HEK293 (cell line): ENCODE results near the gene C2.
A peak's percentile ranks its signal among the peaks of the same experiment; 100 is the strongest.

Experiments used
- BCL11B ChIP-seq: fragments of 450-650 bp; formaldehyde crosslinking; IDR thresholded peaks from 2 replicates; pipeline ENCODE4 v1.5.1; 2016; ENCODE audit warnings: low read depth, missing biosample characterization, missing genetic modification characterization
- FEZF1 ChIP-seq: fragments of 450-650 bp; formaldehyde crosslinking; IDR thresholded peaks from 2 replicates; pipeline ENCODE4 v1.5.1; 2016; ENCODE audit warnings: missing biosample characterization, missing genetic modification characterization
- GLIS1 ChIP-seq: fragments of 450-650 bp; formaldehyde crosslinking; IDR thresholded peaks from 2 replicates; pipeline ENCODE4 v1.5.1; 2016; ENCODE audit warnings: missing biosample characterization, missing genetic modification characterization
- GLIS2 ChIP-seq: fragments of 450-650 bp; formaldehyde crosslinking; IDR thresholded peaks from 2 replicates; pipeline ENCODE4 v1.5.1; 2016; ENCODE audit warnings: missing biosample characterization, missing genetic modification characterization
- KLF8 ChIP-seq: fragments of 450-650 bp; formaldehyde crosslinking; IDR thresholded peaks from 2 replicates; pipeline ENCODE4 v1.5.1; 2016; ENCODE audit warnings: missing biosample characterization, missing genetic modification characterization
- PBX3 ChIP-seq: sonication (generic); formaldehyde crosslinking; IDR thresholded peaks from 2 replicates; pipeline ENCODE4 v1.8.1; 2022; ENCODE audit warnings: mild to moderate bottlenecking, moderate library complexity, missing genetic modification reagents
- REST ChIP-seq: fragments of 450-650 bp; formaldehyde crosslinking; IDR thresholded peaks from 2 replicates; pipeline ENCODE4 v1.5.1; 2016; ENCODE audit warnings: missing biosample characterization, missing genetic modification characterization
- SCRT1 ChIP-seq: fragments of 450-650 bp; formaldehyde crosslinking; IDR thresholded peaks from 2 replicates; pipeline ENCODE4 v1.5.1; 2016; ENCODE audit warnings: missing biosample characterization, missing genetic modification characterization, borderline replicate concordance
- SP2 ChIP-seq: fragments of 450-650 bp; formaldehyde crosslinking; IDR thresholded peaks from 2 replicates; pipeline ENCODE4 v1.5.1; 2016; ENCODE audit warnings: missing biosample characterization, missing genetic modification characterization
- ZNF211 ChIP-seq: fragments of 450-650 bp; formaldehyde crosslinking; IDR thresholded peaks from 2 replicates; pipeline ENCODE4 v1.5.1; 2016; ENCODE audit warnings: low read depth, missing biosample characterization, missing genetic modification characterization
- ZNF266 ChIP-seq: fragments of 450-650 bp; formaldehyde crosslinking; IDR thresholded peaks from 2 replicates; pipeline ENCODE4 v1.5.1; 2016; ENCODE audit warnings: missing biosample characterization, missing genetic modification characterization, low read depth
- ZNF335 ChIP-seq: fragments of 450-650 bp; formaldehyde crosslinking; conservative IDR thresholded peaks from 2 replicates; pipeline ENCODE4 v1.5.1; 2016; ENCODE audit warnings: missing biosample characterization, missing genetic modification characterization
- ZNF391 ChIP-seq: fragments of 450-650 bp; formaldehyde crosslinking; IDR thresholded peaks from 2 replicates; pipeline ENCODE4 v1.5.1; 2016; ENCODE audit warnings: low read depth, missing biosample characterization, missing genetic modification characterization, borderline replicate concordance
- ZNF501 ChIP-seq: fragments of 450-650 bp; formaldehyde crosslinking; IDR thresholded peaks from 2 replicates; pipeline ENCODE4 v1.5.1; 2016; ENCODE audit warnings: missing biosample characterization, missing genetic modification characterization
- ZNF513 ChIP-seq: fragments of 450-650 bp; IDR thresholded peaks from 2 replicates; pipeline ENCODE4 v1.5.1; 2018; ENCODE audit warnings: missing biosample characterization, missing genetic modification characterization
- ZNF518A ChIP-seq: fragments of 450-650 bp; formaldehyde crosslinking; conservative IDR thresholded peaks from 2 replicates; pipeline ENCODE4 v1.5.1; 2016; ENCODE audit warnings: low read depth, missing biosample characterization, missing genetic modification characterization
- ZNF529 ChIP-seq: fragments of 450-650 bp; formaldehyde crosslinking; IDR thresholded peaks from 2 replicates; pipeline ENCODE4 v1.5.1; 2017; ENCODE audit warnings: missing genetic modification characterization, missing biosample characterization; ENCODE audit not compliant: insufficient replicate concordance
- ZNF654 ChIP-seq: fragments of 450-650 bp; formaldehyde crosslinking; IDR thresholded peaks from 2 replicates; pipeline ENCODE4 v1.5.1; 2016; ENCODE audit warnings: low read depth, missing biosample characterization, missing genetic modification characterization
- ZNF664 ChIP-seq: fragments of 450-650 bp; formaldehyde crosslinking; IDR thresholded peaks from 2 replicates; pipeline ENCODE4 v1.5.1; 2016; ENCODE audit warnings: missing biosample characterization, missing genetic modification characterization
- ZNF704 ChIP-seq: fragments of 450-650 bp; formaldehyde crosslinking; IDR thresholded peaks from 2 replicates; pipeline ENCODE4 v1.5.1; 2016; ENCODE audit warnings: missing biosample characterization, missing genetic modification characterization
- ZSCAN30 ChIP-seq: fragments of 450-650 bp; IDR thresholded peaks from 2 replicates; pipeline ENCODE4 v1.5.1; 2018; ENCODE audit warnings: missing biosample characterization, mild to moderate bottlenecking, missing genetic modification characterization, moderate library complexity
- TF ChIP-seq, protein P1 (sequence below): fragments of 450-650 bp; formaldehyde crosslinking; IDR thresholded peaks from 2 replicates; pipeline ENCODE4 v1.5.1; 2016; ENCODE audit warnings: missing biosample characterization, missing genetic modification characterization
- TF ChIP-seq, protein P2 (sequence below): fragments of 450-650 bp; formaldehyde crosslinking; IDR thresholded peaks from 2 replicates; pipeline ENCODE4 v1.5.1; 2017; ENCODE audit warnings: missing biosample characterization, missing genetic modification characterization

Gene C2

GRCh38 chr6:31898383-31899011 lies 29.0 kb upstream of the C2 start (continued):
- TF ChIP-seq ZNF518A (0 out of 2 replicates have a peak, but pooled peaks have one; percentile 11), ZNF211 (tag by site-specific recombination) (no peak), SCRT1 (tag by site-specific recombination) (peak; percentile 94), ZNF704 (tag by site-specific recombination) (no peak), ZNF513 (tag by site-specific recombination) (peak; percentile 8; the same call in 1 of the 2 replicates), SP2 (no peak; the same call in 1 of the 2 replicates), REST (tag by site-specific recombination) (no peak), ZNF501 (tag by site-specific recombination) (no peak), ZNF529 (tag by site-specific recombination) (no peak), GLIS2 (tag by site-specific recombination) (no peak), ZNF391 (tag by site-specific recombination) (no peak), ZNF335 (tag by site-specific recombination) (peak; percentile 99), GLIS1 (no peak), BCL11B (tag by site-specific recombination) (no peak), ZNF664 (no peak), ZSCAN30 (no peak), PBX3 (CRISPR knock-in tag) (no peak), ZNF654 (tag by site-specific recombination) (0 out of 2 replicates have a peak, but pooled peaks have one; percentile 3), KLF8 (peak; percentile 81), FEZF1 (tag by site-specific recombination) (no peak), ZNF266 (tag by site-specific recombination) (no peak)
- TF ChIP-seq, protein P1, sequence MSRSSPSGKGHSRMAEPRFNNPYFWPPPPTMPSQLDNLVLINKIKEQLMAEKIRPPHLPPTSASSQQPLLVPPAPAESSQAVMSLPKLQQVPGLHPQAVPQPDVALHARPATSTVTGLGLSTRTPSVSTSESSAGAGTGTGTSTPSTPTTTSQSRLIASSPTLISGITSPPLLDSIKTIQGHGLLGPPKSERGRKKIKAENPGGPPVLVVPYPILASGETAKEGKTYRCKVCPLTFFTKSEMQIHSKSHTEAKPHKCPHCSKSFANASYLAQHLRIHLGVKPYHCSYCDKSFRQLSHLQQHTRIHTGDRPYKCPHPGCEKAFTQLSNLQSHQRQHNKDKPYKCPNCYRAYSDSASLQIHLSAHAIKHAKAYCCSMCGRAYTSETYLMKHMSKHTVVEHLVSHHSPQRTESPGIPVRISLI, result peak; percentile 24; the same call in 1 of the 2 replicates
- TF ChIP-seq, protein P2, sequence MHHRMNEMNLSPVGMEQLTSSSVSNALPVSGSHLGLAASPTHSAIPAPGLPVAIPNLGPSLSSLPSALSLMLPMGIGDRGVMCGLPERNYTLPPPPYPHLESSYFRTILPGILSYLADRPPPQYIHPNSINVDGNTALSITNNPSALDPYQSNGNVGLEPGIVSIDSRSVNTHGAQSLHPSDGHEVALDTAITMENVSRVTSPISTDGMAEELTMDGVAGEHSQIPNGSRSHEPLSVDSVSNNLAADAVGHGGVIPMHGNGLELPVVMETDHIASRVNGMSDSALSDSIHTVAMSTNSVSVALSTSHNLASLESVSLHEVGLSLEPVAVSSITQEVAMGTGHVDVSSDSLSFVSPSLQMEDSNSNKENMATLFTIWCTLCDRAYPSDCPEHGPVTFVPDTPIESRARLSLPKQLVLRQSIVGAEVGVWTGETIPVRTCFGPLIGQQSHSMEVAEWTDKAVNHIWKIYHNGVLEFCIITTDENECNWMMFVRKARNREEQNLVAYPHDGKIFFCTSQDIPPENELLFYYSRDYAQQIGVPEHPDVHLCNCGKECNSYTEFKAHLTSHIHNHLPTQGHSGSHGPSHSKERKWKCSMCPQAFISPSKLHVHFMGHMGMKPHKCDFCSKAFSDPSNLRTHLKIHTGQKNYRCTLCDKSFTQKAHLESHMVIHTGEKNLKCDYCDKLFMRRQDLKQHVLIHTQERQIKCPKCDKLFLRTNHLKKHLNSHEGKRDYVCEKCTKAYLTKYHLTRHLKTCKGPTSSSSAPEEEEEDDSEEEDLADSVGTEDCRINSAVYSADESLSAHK (tag by site-specific recombination), result no peak
